Purkinje cell (primary cell): ENCODE measurements around the gene PSD4. TPM values are rescaled to one million over a fixed set of nuclear protein-coding genes. Genes with fewer than 3 reads are reported as not detected.

ENCODE experiments used
- polyA plus RNA-seq: library from polyadenylated mRNA; unstranded; fragments of >200 nt; fragmentation: Nextera tagmentation; gene quantifications from 2 replicates; pipeline ENCODE4 v1.2.1, GENCODE V29; 2014

PSD4 gene
- polyA plus RNA-seq: 0.04 TPM in 1 of 2 replicates, not detected in the other

DNA sequence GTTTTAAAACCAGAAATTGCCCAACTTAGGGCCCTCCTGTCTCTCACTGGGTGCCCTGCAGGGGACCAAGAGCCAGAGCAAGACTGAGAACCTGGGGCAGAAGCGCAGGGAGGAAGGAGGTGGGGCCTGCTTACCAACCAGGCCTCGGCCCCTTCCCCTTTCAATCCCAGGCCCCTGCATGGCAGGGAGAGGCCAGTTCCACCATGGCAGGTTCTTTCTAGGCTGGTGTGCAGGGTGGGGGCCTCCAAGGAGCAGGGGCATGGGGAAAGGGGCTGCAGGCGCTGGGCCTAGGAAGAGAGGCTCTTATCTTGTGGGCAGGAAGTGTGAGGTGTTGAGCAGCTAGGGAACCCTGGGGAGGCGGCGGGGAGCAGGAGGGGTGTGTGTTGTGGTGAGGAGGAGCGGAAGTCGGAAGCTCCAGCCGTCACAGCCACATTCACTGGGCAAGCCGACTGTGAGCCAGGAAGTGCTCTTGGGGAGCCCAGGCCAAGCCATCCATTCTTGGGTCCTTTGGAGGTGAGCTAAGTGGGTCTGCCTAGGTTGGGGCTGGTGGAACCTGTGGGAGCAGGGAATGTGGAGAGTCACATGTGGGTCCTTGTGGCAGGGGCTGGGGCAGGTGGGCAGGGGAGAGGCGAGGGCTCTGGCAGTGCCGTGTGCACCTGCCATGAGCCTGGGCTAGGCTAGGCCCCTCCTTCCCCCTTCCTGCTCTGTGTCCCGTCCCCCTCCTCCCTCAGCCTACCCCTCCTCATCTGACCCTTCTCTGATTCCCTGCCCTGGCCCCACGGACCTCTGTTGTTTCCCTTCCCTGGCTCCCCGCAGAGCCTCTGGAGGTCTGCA, at the start of gene PSD4:
Gene PSD4 (plus strand): TSS at position 430 of the 834 bp plus-strand sequence. CDS start 8,486 bp downstream, outside the sequence.

DNA sequence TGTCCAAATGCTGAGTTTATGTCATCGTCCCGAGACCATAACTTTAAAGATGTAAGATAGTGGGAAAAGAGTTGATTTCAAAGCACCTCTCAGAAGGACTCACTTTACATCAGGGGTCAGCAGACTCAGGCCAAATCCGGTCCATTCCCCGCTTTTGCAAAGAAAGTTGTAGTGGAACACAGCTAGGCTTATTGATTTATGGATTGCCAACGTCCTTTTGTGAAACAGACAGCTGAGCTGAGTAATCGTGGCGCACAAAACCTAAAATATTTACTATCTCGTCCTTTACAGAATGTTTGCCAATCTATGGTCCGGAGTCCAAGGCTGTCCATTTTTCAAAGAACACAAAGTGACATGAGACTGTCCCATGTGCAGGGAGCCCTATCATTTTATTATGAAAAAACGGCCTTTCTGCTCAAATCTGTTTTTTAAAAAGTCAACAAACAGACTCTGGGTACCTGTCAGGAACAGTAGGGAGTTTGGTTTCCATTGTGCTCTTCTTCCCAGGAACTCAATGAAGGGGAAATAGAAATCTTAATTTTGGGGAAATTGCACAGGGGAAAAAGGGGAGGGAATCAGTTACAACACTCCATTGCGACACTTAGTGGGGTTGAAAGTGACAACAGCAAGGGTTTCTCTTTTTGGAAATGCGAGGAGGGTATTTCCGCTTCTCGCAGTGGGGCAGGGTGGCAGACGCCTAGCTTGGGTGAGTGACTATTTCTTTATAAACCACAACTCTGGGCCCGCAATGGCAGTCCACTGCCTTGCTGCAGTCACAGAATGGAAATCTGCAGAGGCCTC, 46.7 kb upstream of the PSD4 start, which contains the start of gene IL1RN:
Gene IL1RN (plus strand): TSS at position 754 of the 801 bp plus-strand sequence. CDS start 27 bp downstream, at position 781.

Other genes with a start within 250 kb of the PSD4 start
- not detected in 2 replicates for gene IL36G, start 196.0 kb upstream of the PSD4 start, polyA plus RNA-seq
- not detected in 2 replicates for gene IL36A, start 168.5 kb upstream of the PSD4 start, polyA plus RNA-seq
- gene IL36B, start 121.1 kb upstream of the PSD4 start, polyA plus RNA-seq: not detected in 2 replicates
- not detected in 2 replicates for gene IL36RN, start 114.8 kb upstream of the PSD4 start, polyA plus RNA-seq
- gene IL1F10, start 106.0 kb upstream of the PSD4 start, polyA plus RNA-seq: not detected in 2 replicates
- not detected in 2 replicates for gene IL1RN, start 46.4 kb upstream of the PSD4 start, polyA plus RNA-seq
- gene PAX8, start 105.0 kb downstream of the PSD4 start, polyA plus RNA-seq: not detected in 2 replicates